Hepatocyte (in vitro differentiated cells): Measurements from ENCODE around the gene HERPUD1. TPM values are rescaled to one million over a fixed set of nuclear protein-coding genes. Genes with fewer than 3 reads are reported as not detected.

ENCODE experiments used
- DNase-seq: peaks from one replicate; pipeline ENCODE4 v3.0.0-alpha.2; 2016; ENCODE audit warnings: low spot score
- H2AFZ ChIP-seq: fragments of 200-600 bp; sonication (generic); 2 replicates; pipeline ENCODE4 v1.6.0; 2016; ENCODE audit warnings: antibody characterized with exemption, mild to moderate bottlenecking
- H3K27ac ChIP-seq: fragments of 200-600 bp; sonication (generic); 2 replicates; pipeline ENCODE4 v1.5.1; 2016; ENCODE audit warnings: mild to moderate bottlenecking
- H3K27me3 ChIP-seq: fragments of 200-600 bp; sonication (generic); 2 replicates; pipeline ENCODE4 v1.6.1; 2016
- H3K36me3 ChIP-seq: fragments of 200-600 bp; sonication (generic); replicated peaks from 2 replicates; pipeline ENCODE4 v1.5.1; 2016; ENCODE audit warnings: low read depth; ENCODE audit not compliant: insufficient read depth
- H3K4me1 ChIP-seq: fragments of 200-600 bp; sonication (generic); 2 replicates; pipeline ENCODE4 v1.5.1; 2016; ENCODE audit warnings: mild to moderate bottlenecking, moderate library complexity; ENCODE audit not compliant: insufficient read depth
- H3K4me2 ChIP-seq: fragments of 200-600 bp; sonication (generic); 2 replicates; pipeline ENCODE4 v1.6.0; 2016
- H3K4me3 ChIP-seq: fragments of 200-600 bp; sonication (generic); 2 replicates; pipeline ENCODE4 v1.5.1; 2016; ENCODE audit warnings: mild to moderate bottlenecking
- H3K79me2 ChIP-seq: fragments of 200-600 bp; sonication (generic); 2 replicates; pipeline ENCODE4 v1.6.0; 2017; ENCODE audit warnings: mild to moderate bottlenecking
- H3K9me2 ChIP-seq: fragments of 200-600 bp; sonication (generic); replicated peaks from 2 replicates; pipeline ENCODE4 v1.6.0; 2017; ENCODE audit warnings: mild to moderate bottlenecking; ENCODE audit not compliant: insufficient read depth
- H3K9me3 ChIP-seq: fragments of 200-600 bp; sonication (generic); 2 replicates; pipeline ENCODE4 v1.5.1; 2016; ENCODE audit warnings: low read depth, mild to moderate bottlenecking
- H4K20me1 ChIP-seq: fragments of 200-600 bp; sonication (generic); 2 replicates; pipeline ENCODE4 v1.6.0; 2016; ENCODE audit warnings: mild to moderate bottlenecking; ENCODE audit not compliant: insufficient read depth, poor library complexity, severe bottlenecking
- EZH2 ChIP-seq: fragments of 200-600 bp; sonication (generic); IDR thresholded peaks from 2 replicates; pipeline ENCODE4 v1.6.1; 2016; ENCODE audit warnings: antibody characterized with exemption, mild to moderate bottlenecking, borderline replicate concordance
- EZH2phosphoT487 ChIP-seq: fragments of 200-600 bp; sonication (generic); IDR thresholded peaks from one replicate; pipeline ENCODE4 v1.6.1; 2018; ENCODE audit warnings: antibody characterized with exemption, mild to moderate bottlenecking, low read depth, moderate library complexity; ENCODE audit not compliant: unreplicated experiment, severe bottlenecking
- WGBS: methylation state at CpG from one replicate; pipeline ENCODE4 v1.1.6; 2016; ENCODE audit warnings: low lambda C conversion rate; ENCODE audit errors: missing lambda C conversion rate; 5-methylcytosine and 5-hydroxymethylcytosine counted together
- polyA plus RNA-seq: library from polyadenylated mRNA; unstranded; fragments of >200 nt; fragmentation: Nextera tagmentation; extraction: Ambion mirVana; gene quantifications from 2 replicates; pipeline ENCODE4 v1.2.1, GENCODE V29; 2016
- total RNA-seq: library from RNA; depleted of rRNA; stranded (reverse); fragments of >200 nt; gene quantifications from 2 replicates; pipeline ENCODE4 v1.2.3, GENCODE V29; 2014
- TF ChIP-seq, protein P1 (sequence below): fragments of 200-600 bp; sonication (generic); IDR thresholded peaks from 2 replicates; pipeline ENCODE4 v1.5.1; 2016; ENCODE audit warnings: antibody characterized with exemption, mild to moderate bottlenecking; ENCODE audit not compliant: poor library complexity

HERPUD1 gene
- total and polyA plus RNA-seq, 2 experiments from 2014 or later: 199 to 253 TPM

DNA sequence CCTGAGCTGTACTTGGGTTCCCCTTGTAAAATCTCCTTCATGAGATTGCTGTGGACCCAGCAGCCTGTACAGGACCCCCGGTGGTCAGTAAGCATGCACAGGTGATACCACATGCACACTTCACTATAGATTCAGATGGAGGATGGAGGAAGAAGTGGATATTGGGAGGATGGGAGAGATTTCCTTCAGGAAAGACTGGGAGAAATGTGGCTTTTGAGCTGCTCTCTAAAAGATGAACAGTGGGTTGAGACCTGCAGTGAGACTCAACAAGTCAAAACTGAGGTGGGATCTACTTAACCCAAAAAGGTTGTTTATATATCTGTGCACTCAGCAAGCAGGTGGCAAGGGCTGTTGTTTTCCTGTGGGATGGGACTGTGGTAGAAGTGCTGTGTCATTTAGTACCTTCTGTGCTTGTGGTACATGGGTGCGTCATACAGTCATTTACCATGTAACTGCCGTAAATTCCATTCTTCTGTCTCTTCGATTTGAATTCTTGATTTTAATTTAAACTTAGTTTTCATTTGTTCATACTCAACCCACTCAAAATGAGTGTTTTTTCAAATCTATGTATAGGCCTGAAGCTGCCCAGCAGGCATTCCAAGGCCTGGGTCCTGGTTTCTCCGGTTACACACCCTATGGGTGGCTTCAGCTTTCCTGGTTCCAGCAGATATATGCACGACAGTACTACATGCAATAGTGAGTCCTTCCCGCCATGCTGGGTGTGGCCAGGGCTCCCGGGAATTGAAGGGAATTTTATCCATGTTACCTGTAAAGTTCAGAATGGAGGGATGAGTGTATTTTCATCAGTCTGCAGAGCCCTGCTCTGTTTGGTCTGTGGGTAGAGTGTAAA, 6.9 kb downstream of the HERPUD1 start:
- Histone ChIP-seq H4K20me1 (peaks cover 74% of the 10 kb centered on the region), H3K27ac (no peak overlapping the region), H3K9me2 (no peaks in the 10 kb centered on the region)

DNA sequence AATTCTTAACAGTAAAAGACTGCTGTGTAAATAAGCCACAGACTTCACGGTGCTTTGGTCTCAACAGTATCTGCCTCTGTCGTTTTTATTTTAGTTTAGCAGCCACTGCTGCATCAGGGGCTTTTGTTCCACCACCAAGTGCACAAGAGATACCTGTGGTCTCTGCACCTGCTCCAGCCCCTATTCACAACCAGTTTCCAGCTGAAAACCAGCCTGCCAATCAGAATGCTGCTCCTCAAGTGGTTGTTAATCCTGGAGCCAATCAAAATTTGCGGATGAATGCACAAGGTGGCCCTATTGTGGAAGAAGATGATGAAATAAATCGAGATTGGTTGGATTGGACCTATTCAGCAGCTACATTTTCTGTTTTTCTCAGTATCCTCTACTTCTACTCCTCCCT, 7.9 kb downstream of the HERPUD1 start:
- TF ChIP-seq EZH2phosphoT487: no peak
- TF ChIP-seq EZH2: no peak
- TF ChIP-seq, protein P1, sequence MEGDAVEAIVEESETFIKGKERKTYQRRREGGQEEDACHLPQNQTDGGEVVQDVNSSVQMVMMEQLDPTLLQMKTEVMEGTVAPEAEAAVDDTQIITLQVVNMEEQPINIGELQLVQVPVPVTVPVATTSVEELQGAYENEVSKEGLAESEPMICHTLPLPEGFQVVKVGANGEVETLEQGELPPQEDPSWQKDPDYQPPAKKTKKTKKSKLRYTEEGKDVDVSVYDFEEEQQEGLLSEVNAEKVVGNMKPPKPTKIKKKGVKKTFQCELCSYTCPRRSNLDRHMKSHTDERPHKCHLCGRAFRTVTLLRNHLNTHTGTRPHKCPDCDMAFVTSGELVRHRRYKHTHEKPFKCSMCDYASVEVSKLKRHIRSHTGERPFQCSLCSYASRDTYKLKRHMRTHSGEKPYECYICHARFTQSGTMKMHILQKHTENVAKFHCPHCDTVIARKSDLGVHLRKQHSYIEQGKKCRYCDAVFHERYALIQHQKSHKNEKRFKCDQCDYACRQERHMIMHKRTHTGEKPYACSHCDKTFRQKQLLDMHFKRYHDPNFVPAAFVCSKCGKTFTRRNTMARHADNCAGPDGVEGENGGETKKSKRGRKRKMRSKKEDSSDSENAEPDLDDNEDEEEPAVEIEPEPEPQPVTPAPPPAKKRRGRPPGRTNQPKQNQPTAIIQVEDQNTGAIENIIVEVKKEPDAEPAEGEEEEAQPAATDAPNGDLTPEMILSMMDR: no peak
- H3K79me2 ChIP-seq: peaks cover 44% of the 10 kb centered on the region
- WGBS: 89% methylated on average over 4 of the region's 4 CpGs
- no peak overlapping the region for H2AFZ ChIP-seq
- peaks cover 66% of the 10 kb centered on the region for H4K20me1 ChIP-seq
- no peak overlapping the region for H3K27ac ChIP-seq
- no peaks in the 10 kb centered on the region for H3K9me3 ChIP-seq
- H3K36me3 ChIP-seq: peaks cover 4% of the 10 kb centered on the region
- H3K4me3 ChIP-seq: no peak overlapping the region
- H3K4me2 ChIP-seq: no peak overlapping the region
- no peaks in the 10 kb centered on the region for H3K9me2 ChIP-seq
- no peak for DNase-seq
- no peaks in the 10 kb centered on the region for H3K4me1 ChIP-seq
- H3K27me3 ChIP-seq: no peaks in the 10 kb centered on the region

More for the DNA sequence above, 6.9 kb downstream of the HERPUD1 start:
- no peak for DNase-seq
- H3K36me3 ChIP-seq: peaks cover 4% of the 10 kb centered on the region
- H3K79me2 ChIP-seq: peaks cover 53% of the 10 kb centered on the region
- H3K4me1 ChIP-seq: peaks cover 6% of the 10 kb centered on the region
- TF ChIP-seq EZH2phosphoT487 (no peak), EZH2 (no peak)
- TF ChIP-seq, protein P1: no peak
- 92% methylated on average over 8 of the region's 8 CpGs for WGBS
- no peaks in the 10 kb centered on the region for H3K9me3 ChIP-seq
- H3K4me3 ChIP-seq: no peak overlapping the region
- no peak overlapping the region for H2AFZ ChIP-seq
- H3K27me3 ChIP-seq: no peaks in the 10 kb centered on the region
- H3K4me2 ChIP-seq: no peak overlapping the region

DNA sequence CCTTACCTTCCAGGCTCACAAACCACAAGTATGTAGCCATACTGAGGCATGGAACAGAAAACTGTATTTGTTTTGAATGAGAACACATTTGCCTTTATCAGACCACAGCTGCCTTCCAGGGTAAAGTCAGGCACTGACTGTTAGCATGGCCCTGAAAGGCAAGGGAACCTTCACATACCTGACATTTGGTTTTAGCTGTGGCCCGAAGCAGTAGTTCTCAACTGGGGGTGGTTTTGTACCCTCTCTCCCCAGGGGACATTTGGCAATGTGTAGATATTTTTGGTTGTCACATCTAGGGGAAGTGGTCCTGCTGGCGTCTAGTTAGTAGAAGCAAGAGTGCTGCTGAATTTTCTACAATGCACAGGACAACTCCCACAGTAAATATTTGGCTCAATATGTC, 9.2 kb downstream of the HERPUD1 start:
- no peak overlapping the region for H3K4me2 ChIP-seq
- H3K27me3 ChIP-seq: no peaks in the 10 kb centered on the region
- no peaks in the 10 kb centered on the region for H3K9me2 ChIP-seq
- peaks cover 4% of the 10 kb centered on the region for H3K36me3 ChIP-seq
- no peak overlapping the region for H3K27ac ChIP-seq
- no peak for DNase-seq
- WGBS: 92% methylated on average over 2 of the region's 2 CpGs
- H3K4me1 ChIP-seq: no peaks in the 10 kb centered on the region
- H3K4me3 ChIP-seq: no peak overlapping the region
- H3K79me2 ChIP-seq: peaks cover 31% of the 10 kb centered on the region
- H3K9me3 ChIP-seq: no peaks in the 10 kb centered on the region
- TF ChIP-seq EZH2phosphoT487 (no peak), EZH2 (no peak)
- TF ChIP-seq, protein P1: no peak
- no peak overlapping the region for H2AFZ ChIP-seq
- H4K20me1 ChIP-seq: peaks cover 53% of the 10 kb centered on the region
